H9 (cell line): Measurements from ENCODE around the gene PNPLA6. TPM values are rescaled to one million over a fixed set of nuclear protein-coding genes. Genes with fewer than 3 reads are reported as not detected.

ENCODE experiments used
- DNase-seq: peaks from one replicate; pipeline ENCODE4 v3.0.0-alpha.2; 2017
- H2AFZ ChIP-seq: one replicate; pipeline ENCODE4 v1.6.1; 2013; ENCODE audit warnings: mild to moderate bottlenecking, low read length, control low read depth, moderate library complexity
- H2AK5ac ChIP-seq: 2 replicates; pipeline ENCODE4 v1.6.1; 2013; ENCODE audit warnings: low read length, control low read depth, mixed read lengths; ENCODE audit not compliant: insufficient read length
- H2BK120ac ChIP-seq: one replicate; pipeline ENCODE4 v1.6.1; 2013; ENCODE audit warnings: low read depth, mild to moderate bottlenecking, low read length, control low read depth, inconsistent platforms; ENCODE audit not compliant: poor library complexity, severe bottlenecking
- H2BK12ac ChIP-seq: 2 replicates; pipeline ENCODE4 v1.6.1; 2013; ENCODE audit warnings: low read length, control low read depth, mixed read lengths, low read depth; ENCODE audit not compliant: insufficient read length
- H2BK15ac ChIP-seq: 2 replicates; pipeline ENCODE4 v1.6.1; 2013; ENCODE audit warnings: low read depth, low read length, control low read depth
- H2BK20ac ChIP-seq: one replicate; pipeline ENCODE4 v1.6.1; 2013; ENCODE audit warnings: low read depth, mild to moderate bottlenecking, low read length, control low read depth, inconsistent platforms; ENCODE audit not compliant: poor library complexity, severe bottlenecking
- H2BK5ac ChIP-seq: 2 replicates; pipeline ENCODE4 v1.6.1; 2013; ENCODE audit warnings: low read length, control low read depth, mixed read lengths; ENCODE audit not compliant: insufficient read length
- H3K14ac ChIP-seq: 2 replicates; pipeline ENCODE4 v1.6.1; 2013; ENCODE audit warnings: low read length, control low read depth; ENCODE audit not compliant: insufficient read depth
- H3K18ac ChIP-seq: 2 replicates; pipeline ENCODE4 v1.6.1; 2013; ENCODE audit warnings: low read depth, mild to moderate bottlenecking, mixed read lengths, low read length, control low read depth; ENCODE audit not compliant: insufficient read length
- H3K23ac ChIP-seq: 2 replicates; pipeline ENCODE4 v1.6.1; 2013; ENCODE audit warnings: low read length, control low read depth, mixed read lengths, low read depth; ENCODE audit not compliant: insufficient read length
- H3K23me2 ChIP-seq: 2 replicates; pipeline ENCODE4 v1.6.1; 2013; ENCODE audit warnings: low read depth, mild to moderate bottlenecking, mixed read lengths, low read length, control low read depth; ENCODE audit not compliant: insufficient read length, poor library complexity, severe bottlenecking
- H3K27ac ChIP-seq: 2 replicates; pipeline ENCODE4 v1.5.1; 2013; ENCODE audit warnings: low read length, control low read depth, mixed read lengths, low read depth; ENCODE audit not compliant: insufficient read length
- H3K27me3 ChIP-seq: 2 replicates; pipeline ENCODE4 v1.6.1; 2013; ENCODE audit warnings: low read length, control low read depth, inconsistent platforms; ENCODE audit not compliant: insufficient read depth
- H3K4ac ChIP-seq: 2 replicates; pipeline ENCODE4 v1.6.1; 2013; ENCODE audit warnings: low read depth, mild to moderate bottlenecking, control low read depth, inconsistent platforms, low read length, moderate library complexity
- H3K4me1 ChIP-seq: 2 replicates; pipeline ENCODE4 v1.6.1; 2013; ENCODE audit warnings: low read length, control low read depth, inconsistent platforms; ENCODE audit not compliant: insufficient read depth
- H3K4me2 ChIP-seq: 2 replicates; pipeline ENCODE4 v1.6.1; 2013; ENCODE audit warnings: low read length, control low read depth, mixed read lengths; ENCODE audit not compliant: insufficient read length, insufficient read depth
- H3K56ac ChIP-seq: 2 replicates; pipeline ENCODE4 v1.6.1; 2013; ENCODE audit warnings: low read depth, mild to moderate bottlenecking, mixed read lengths, low read length, control low read depth; ENCODE audit not compliant: insufficient read length
- H3K79me1 ChIP-seq: 2 replicates; pipeline ENCODE4 v1.6.1; 2013; ENCODE audit warnings: low read depth, mild to moderate bottlenecking, moderate library complexity, low read length, control low read depth, inconsistent platforms; ENCODE audit not compliant: insufficient read depth, poor library complexity, severe bottlenecking
- H3K79me2 ChIP-seq: 2 replicates; pipeline ENCODE4 v1.6.1; 2013; ENCODE audit warnings: low read length, control low read depth, inconsistent platforms; ENCODE audit not compliant: insufficient read depth
- H3K9ac ChIP-seq: 2 replicates; pipeline ENCODE4 v1.6.1; 2013; ENCODE audit warnings: low read length, control low read depth, mixed read lengths; ENCODE audit not compliant: insufficient read length; ENCODE audit errors: extremely low read depth
- H3K9me3 ChIP-seq: one replicate; pipeline ENCODE4 v1.6.1; 2013; ENCODE audit warnings: low read depth, low read length, inconsistent platforms; ENCODE audit not compliant: control insufficient read depth
- H3T11ph ChIP-seq: one replicate; pipeline ENCODE4 v1.6.1; 2013; ENCODE audit warnings: mild to moderate bottlenecking, low read length, control low read depth, inconsistent platforms
- H4K20me1 ChIP-seq: one replicate; pipeline ENCODE4 v1.6.1; 2013; ENCODE audit not compliant: control insufficient read depth, insufficient read length, insufficient read depth
- H4K5ac ChIP-seq: 2 replicates; pipeline ENCODE4 v1.6.1; 2013; ENCODE audit warnings: low read depth, mild to moderate bottlenecking, mixed read lengths, low read length, control low read depth; ENCODE audit not compliant: insufficient read length
- H4K8ac ChIP-seq: replicated peaks from 2 replicates; pipeline ENCODE4 v1.6.1; 2013; ENCODE audit warnings: low read length, control low read depth, mixed read lengths, low read depth; ENCODE audit not compliant: insufficient read length
- H4K91ac ChIP-seq: 2 replicates; pipeline ENCODE4 v1.6.1; 2013; ENCODE audit warnings: low read depth, mild to moderate bottlenecking, moderate library complexity, mixed read lengths, low read length, control low read depth; ENCODE audit not compliant: insufficient read length
- H3K27ac Mint-ChIP-seq, 3 experiments: 2 replicates in 2 of 3; 3 replicates in 1 of 3; pipeline ENCODE4 v1.8.0; 2020 to 2021; ENCODE audit warnings: mixed read lengths in 3 of 3, mild to moderate bottlenecking in 1 of 3, moderate library complexity in 1 of 3
- H3K27me3 Mint-ChIP-seq: 2 replicates; pipeline ENCODE4 v1.8.0; 2021; ENCODE audit warnings: low read depth, mild to moderate bottlenecking, moderate library complexity, mixed read lengths
- H3K36me3 Mint-ChIP-seq, 3 experiments: 2 replicates in 2 of 3; 3 replicates in 1 of 3; pipeline ENCODE4 v1.8.0; 2020 to 2021; ENCODE audit warnings: low read depth in 3 of 3, mixed read lengths in 3 of 3; ENCODE audit not compliant: insufficient read depth in 1 of 3
- H3K4me1 Mint-ChIP-seq, 2 experiments: 2 replicates each; pipeline ENCODE4 v1.8.0; 2020; ENCODE audit warnings: mixed read lengths in 2 of 2
- H3K4me3 Mint-ChIP-seq, 2 experiments: 2 replicates in 1 of 2; 3 replicates in 1 of 2; pipeline ENCODE4 v1.8.0; 2020 to 2021; ENCODE audit warnings: mild to moderate bottlenecking in 2 of 2, mixed read lengths in 2 of 2, moderate library complexity in 1 of 2
- H3K9me3 Mint-ChIP-seq, 2 experiments: 2 replicates in 1 of 2; 3 replicates in 1 of 2; pipeline ENCODE4 v1.8.0; 2020; ENCODE audit warnings: mild to moderate bottlenecking in 2 of 2, mixed read lengths in 2 of 2, moderate library complexity in 1 of 2
- CTCF ChIP-seq: fragments of 200-600 bp; sonication (generic); conservative IDR thresholded peaks from 3 replicates; pipeline ENCODE4 v1.8.0; 2021; ENCODE audit warnings: antibody characterized with exemption, mild to moderate bottlenecking
- WGBS: extraction: QIAGEN DNeasy Blood & Tissue Kit; methylation state at CpG from one replicate; pipeline ENCODE4 v1.1.7; 2013; ENCODE audit warnings: missing lambda C conversion rate, low lambda C conversion rate, mixed read lengths; ENCODE audit not compliant: insufficient read length; ENCODE audit errors: extremely low coverage; 5-methylcytosine and 5-hydroxymethylcytosine counted together
- total RNA-seq: library from RNA; stranded (reverse); gene quantifications from 2 replicates; pipeline ENCODE4 v1.2.1, GENCODE V29; 2021

The PNPLA6 gene
- total RNA-seq, 1 experiment from 2014 or later, result 130 TPM

GRCh38 chr19:7541828-7542443 is 6.4 kb downstream of the PNPLA6 start:
- H3K36me3 Mint-ChIP-seq, result peaks cover 11 to 46% (median 34%) of the 10 kb centered on the region in 3 experiments; a peak in 6 of 7 replicates
- H3K4ac ChIP-seq, result no peak overlapping the region
- no peak overlapping the region for H2BK15ac ChIP-seq
- H2BK12ac ChIP-seq, result no peak overlapping the region
- no peaks in the 10 kb centered on the region for H3K79me1 ChIP-seq
- no peak overlapping the region for H3K23ac ChIP-seq
- H3K9me3 Mint-ChIP-seq, result no peaks in the 10 kb centered on the region
- H3K9me3 ChIP-seq, result no peaks in the 10 kb centered on the region
- H2BK120ac ChIP-seq, result no peak overlapping the region
- H2BK5ac ChIP-seq, result no peak overlapping the region
- no peak overlapping the region for H3K27ac Mint-ChIP-seq
- H3K79me2 ChIP-seq, result no peaks in the 10 kb centered on the region
- H3K27me3 ChIP-seq, result no peaks in the 10 kb centered on the region
- H3T11ph ChIP-seq, result no peak overlapping the region
- no peak overlapping the region for H4K5ac ChIP-seq
- peaks cover 2% of the 10 kb centered on the region for H4K20me1 ChIP-seq
- WGBS, result no CpG with 5 or more reads among the region's 11 CpGs
- no peak overlapping the region for H2BK20ac ChIP-seq
- no peaks in the 10 kb centered on the region for H3K4me1 ChIP-seq
- no peak for TF ChIP-seq CTCF
- no peak overlapping the region for H3K27ac ChIP-seq
- H3K9ac ChIP-seq, result no peak overlapping the region
- no peak overlapping the region for H3K4me3 Mint-ChIP-seq
- H3K4me1 Mint-ChIP-seq, result no peaks in the 10 kb centered on the region
- no peak overlapping the region for H4K8ac ChIP-seq
- no peak overlapping the region for H3K14ac ChIP-seq
- no peak overlapping the region for H3K18ac ChIP-seq
- no peaks in the 10 kb centered on the region for H3K27me3 Mint-ChIP-seq
- no peak for DNase-seq
- no peaks in the 10 kb centered on the region for H3K23me2 ChIP-seq
- no peak overlapping the region for H4K91ac ChIP-seq
- H3K4me2 ChIP-seq, result no peak overlapping the region
- no peak overlapping the region for H2AFZ ChIP-seq
- no peak overlapping the region for H3K56ac ChIP-seq
- no peak overlapping the region for H2AK5ac ChIP-seq
